LNCAP (cell line): ENCODE measurements around the gene LTF.

Source experiments
- CTCF ChIP-seq: fragments of 450-650 bp; IDR thresholded peaks from 2 replicates; pipeline ENCODE4 v1.5.1; 2017; ENCODE audit warnings: mild to moderate bottlenecking

The LTF gene

GRCh38 chr3:46454209-46454595, 10.5 kb downstream of the LTF start:
- no peak for TF ChIP-seq CTCF

- TF ChIP-seq CTCF: no peak
These were observed 11.0 kb downstream of the LTF start for GRCh38 chr3:46453526-46454208.

GRCh38 chr3:46449755-46450552, 14.8 kb downstream of the LTF start:
- peak; percentile 84 for TF ChIP-seq CTCF

GRCh38 chr3:46448721-46449120, 16.0 kb downstream of the LTF start:
- TF ChIP-seq CTCF: no peak

GRCh38 chr3:46447228-46447985, 17.3 kb downstream of the LTF start:
- TF ChIP-seq CTCF: no peak

- peak; percentile 58 for TF ChIP-seq CTCF
These were observed 21.9 kb downstream of the LTF start for GRCh38 chr3:46442576-46443530.
